A549 (cell line): ENCODE results near the gene RALA. TPM values are rescaled to one million over a fixed set of nuclear protein-coding genes. Genes with fewer than 3 reads are reported as not detected.

ENCODE experiments used
- ATAC-seq, 2 experiments: fragments of 200-7000 bp in 1 of 2; fragments of >200 bp in 1 of 2; cut with Nextera tagmentation in 1 of 2; cut with Tn5 transposase in 1 of 2; 3 replicates each; pipeline versions ENCODE4 v1.8.0 to v1.9.1; 2018 to 2020; ENCODE audit warnings: mild to moderate bottlenecking in 1 of 2, moderate library complexity in 1 of 2
- CTCF ChIA-PET: fragments of 300-600 bp; sonication (Branson Sonifier 250); formaldehyde crosslinking; extraction: SDS; loops from one replicate; lab custom pipeline; 2021; ENCODE audit warnings: antibody characterized with exemption, inconsistent platforms; lab: Yijun Ruan, JAX
- POLR2A ChIA-PET: fragments of 350-600 bp; formaldehyde crosslinking; extraction: SDS; loops from one replicate; lab custom pipeline; 2021; ENCODE audit warnings: antibody characterized with exemption, inconsistent platforms; lab: Yijun Ruan, JAX
- DNase-seq, 2 experiments: peaks; one replicate each; pipeline versions ENCODE4 v3.0.0 to v3.0.0-alpha.2; 2011 to 2016; ENCODE audit warnings: low read depth in 1 of 2, low spot score in 1 of 2
- FAIRE-seq: peaks from 2 replicates; lab custom pipeline; 2011; peaks lifted over from hg19 to GRCh38; lab: Jason Lieb, UNC
- H3K27ac ChIP-seq, 2 experiments: fragments of >200 bp; sonication (Bioruptor Twin); formaldehyde crosslinking; 3 replicates each; pipeline ENCODE4 v1.5.1; 2016 to 2017
- H3K4me1 ChIP-seq: fragments of >200 bp; sonication (Bioruptor Twin); formaldehyde crosslinking; 3 replicates; pipeline ENCODE4 v1.6.1; 2016
- H3K4me2 ChIP-seq: fragments of >200 bp; sonication (Bioruptor Twin); formaldehyde crosslinking; 3 replicates; pipeline ENCODE4 v1.6.1; 2016
- H3K4me3 ChIP-seq: fragments of >200 bp; sonication (Bioruptor Twin); formaldehyde crosslinking; 3 replicates; pipeline ENCODE4 v1.5.1; 2016
- H3K9me3 ChIP-seq: fragments of >200 bp; sonication (Bioruptor Twin); formaldehyde crosslinking; 3 replicates; pipeline ENCODE4 v1.6.1; 2016
- BCL3 ChIP-seq: fragments of >200 bp; sonication (Bioruptor Twin); formaldehyde crosslinking; IDR thresholded peaks from 3 replicates; pipeline ENCODE4 v1.6.1; 2016
- BHLHE40 ChIP-seq: IDR thresholded peaks from 2 replicates; pipeline ENCODE4 v1.6.1; 2012; ENCODE audit warnings: low read depth, low read length, inconsistent platforms
- CBX2 ChIP-seq: fragments of 200-600 bp; sonication (generic); IDR thresholded peaks from 2 replicates; pipeline ENCODE4 v1.6.1; 2016; ENCODE audit warnings: low read depth, mild to moderate bottlenecking, borderline replicate concordance
- CEBPB ChIP-seq, 2 experiments: fragments of >200 bp in 1 of 2; sonication (Bioruptor Twin) in 1 of 2; formaldehyde crosslinking in 1 of 2; IDR thresholded peaks; 2 replicates each; pipeline ENCODE4 v1.6.1; 2012 to 2016
- CHD4 ChIP-seq: fragments of 200-600 bp; sonication (generic); IDR thresholded peaks from 2 replicates; pipeline ENCODE4 v1.6.1; 2016; ENCODE audit warnings: antibody characterized with exemption, mild to moderate bottlenecking, borderline replicate concordance
- EHF ChIP-seq: fragments of 250-450 bp; sonication (Bioruptor Pico); IDR thresholded peaks from 2 replicates; pipeline ENCODE4 v1.5.0; 2020; ENCODE audit warnings: mild to moderate bottlenecking
- EHMT2 ChIP-seq: fragments of 200-600 bp; sonication (generic); IDR thresholded peaks from 2 replicates; pipeline ENCODE4 v1.6.1; 2016; ENCODE audit warnings: antibody characterized with exemption, low read depth, mild to moderate bottlenecking, moderate library complexity
- EP300 ChIP-seq, 2 experiments: fragments of >200 bp; sonication (Bioruptor Twin); formaldehyde crosslinking; IDR thresholded peaks; 2 replicates in 1 of 2; 3 replicates in 1 of 2; pipeline ENCODE4 v1.6.1; 2016 to 2017
- ESRRA ChIP-seq: fragments of 150-350 bp; IDR thresholded peaks from 2 replicates; pipeline ENCODE4 v1.6.1; 2014; ENCODE audit warnings: mild to moderate bottlenecking, low read length, borderline replicate concordance
- FOSB ChIP-seq: fragments of 250-450 bp; sonication (Bioruptor Pico); IDR thresholded peaks from 2 replicates; pipeline ENCODE4 v1.5.0; 2020; ENCODE audit warnings: mild to moderate bottlenecking, moderate library complexity
- FOSL2 ChIP-seq, 2 experiments: fragments of 450-650 bp in 1 of 2; fragments of >200 bp in 1 of 2; sonication (Bioruptor Twin) in 1 of 2; formaldehyde crosslinking; IDR thresholded peaks; 2 replicates each; pipeline versions ENCODE4 v1.5.0 to v1.6.1; 2016 to 2020; ENCODE audit warnings: mild to moderate bottlenecking in 1 of 2, moderate library complexity in 1 of 2
- FOXS1 ChIP-seq: fragments of 250-450 bp; sonication (Bioruptor Pico); IDR thresholded peaks from 2 replicates; pipeline ENCODE4 v1.5.0; 2020; ENCODE audit warnings: mild to moderate bottlenecking, moderate library complexity
- HDAC2 ChIP-seq: fragments of 200-600 bp; sonication (generic); IDR thresholded peaks from 2 replicates; pipeline ENCODE4 v1.6.1; 2016
- HMGXB4 ChIP-seq: fragments of 250-450 bp; sonication (Bioruptor Pico); IDR thresholded peaks from 2 replicates; pipeline ENCODE4 v1.5.0; 2021; ENCODE audit warnings: mild to moderate bottlenecking, moderate library complexity, borderline replicate concordance
- HOXB5 ChIP-seq: fragments of 250-450 bp; sonication (Bioruptor Pico); IDR thresholded peaks from 2 replicates; pipeline ENCODE4 v1.5.0; 2020; ENCODE audit warnings: mild to moderate bottlenecking, moderate library complexity
- JUN ChIP-seq, 2 experiments: fragments of >200 bp; sonication (Bioruptor Twin); formaldehyde crosslinking; IDR thresholded peaks; 2 replicates in 1 of 2; 3 replicates in 1 of 2; pipeline ENCODE4 v1.6.1; 2016 to 2017
- KDM1A ChIP-seq: fragments of 200-600 bp; sonication (generic); IDR thresholded peaks from 2 replicates; pipeline ENCODE4 v1.6.1; 2016; ENCODE audit warnings: low read depth, mild to moderate bottlenecking
- KDM5A ChIP-seq: fragments of 200-600 bp; sonication (generic); IDR thresholded peaks from 2 replicates; pipeline ENCODE4 v1.6.1; 2016; ENCODE audit warnings: antibody characterized with exemption, mild to moderate bottlenecking
- MAX ChIP-seq: IDR thresholded peaks from 2 replicates; pipeline ENCODE4 v1.6.1; 2012
- NPAS2 ChIP-seq: fragments of 250-450 bp; sonication (Bioruptor Pico); IDR thresholded peaks from 2 replicates; pipeline ENCODE4 v1.8.0; 2022; ENCODE audit warnings: mild to moderate bottlenecking, moderate library complexity, borderline replicate concordance
- POLR2A ChIP-seq: IDR thresholded peaks from 2 replicates; pipeline ENCODE4 v1.6.1; 2012; ENCODE audit warnings: mild to moderate bottlenecking, low read length
- POLR2AphosphoS2 ChIP-seq: conservative IDR thresholded peaks from 2 replicates; pipeline ENCODE4 v1.6.1; 2012; ENCODE audit warnings: low read length, improper control_type of control experiment, inconsistent platforms
- SREBF2 ChIP-seq: fragments of 450-650 bp; IDR thresholded peaks from 2 replicates; pipeline ENCODE4 v1.6.1; 2014; ENCODE audit warnings: mild to moderate bottlenecking, moderate library complexity
- TP53 ChIP-seq: fragments of 250-450 bp; sonication (Bioruptor Pico); IDR thresholded peaks from 2 replicates; pipeline ENCODE4 v1.5.0; 2021; ENCODE audit warnings: mild to moderate bottlenecking, moderate library complexity
- ZC3H11A ChIP-seq: fragments of 450-650 bp; IDR thresholded peaks from 2 replicates; pipeline ENCODE4 v1.6.1; 2014; ENCODE audit warnings: antibody characterized with exemption, mild to moderate bottlenecking
- ZFP36 ChIP-seq: fragments of 450-650 bp; IDR thresholded peaks from 2 replicates; pipeline ENCODE4 v1.6.1; 2014; ENCODE audit warnings: borderline replicate concordance; ENCODE audit not compliant: partially characterized antibody
- WGBS: methylation state at CpG from one replicate; pipeline ENCODE4 v1.1.6; 2017; ENCODE audit errors: missing lambda C conversion rate; 5-methylcytosine and 5-hydroxymethylcytosine counted together
- polyA plus RNA-seq, 4 experiments: library from polyadenylated mRNA; depleted of rRNA in 3 of 4; stranded (reverse); fragments of >200 nt; fragmentation: RNase III in 1 of 4; extraction: RNeasy Plus Mini Kit Qiagen cat#74134 plus additional on column Dnase treatment in 1 of 4; gene quantifications; 2 replicates in 3 of 4; 3 replicates in 1 of 4; pipeline ENCODE4 v1.2.3, GENCODE V29; 2011 to 2017

Gene RALA
- polyA plus RNA-seq, 2 of the 4 experiments (the other 2 are of a cell fraction), result 30.1 to 43.7 TPM

- no peak for DNase-seq
- H3K4me2 ChIP-seq, result no peak overlapping the region
- CTCF ChIA-PET, result interaction anchor here (1.4 to 1.5 kb wide), 2 partner anchors 31 to 134 kb away, joined by 5 to 6 read pairs; no protein-coding TSS in a partner anchor
- H3K4me1 ChIP-seq, result no peaks in the 10 kb centered on the region
- H3K27ac ChIP-seq, result no peak overlapping the region
- TF ChIP-seq BHLHE40 (no peak), ZFP36 (peak; percentile 85)
- POLR2A ChIA-PET, result no interaction called here
- H3K9me3 ChIP-seq, result peaks cover 22% of the 10 kb centered on the region
- ATAC-seq, result no peak
- H3K4me3 ChIP-seq, result no peak overlapping the region
- no peak for FAIRE-seq
- 47% methylated on average over 1 of the region's 1 CpG for WGBS
Measured at GRCh38 chr7:39714447-39715091, 91.2 kb downstream of the RALA start.

- 0 out of 3 replicates have a peak, but pooled peaks cover 2% of the 10 kb centered on the region for H3K9me3 ChIP-seq
- 65% methylated on average over 6 of the region's 7 CpGs for WGBS
- no peaks in the 10 kb centered on the region for H3K4me1 ChIP-seq
- no peak overlapping the region for H3K4me3 ChIP-seq
- no peak overlapping the region for H3K27ac ChIP-seq
- POLR2A ChIA-PET, result no interaction called here
- no peak for ATAC-seq
- no peak for DNase-seq
- TF ChIP-seq SREBF2 (no peak), HDAC2 (no peak), POLR2AphosphoS2 (no peak)
- CTCF ChIA-PET, result interaction anchor here (1.6 kb wide), 1 partner anchor 25 kb away, joined by 4 read pairs; no protein-coding TSS in a partner anchor
- H3K4me2 ChIP-seq, result no peak overlapping the region
- no peak for FAIRE-seq
Measured at GRCh38 chr7:39720586-39720985, 97.2 kb downstream of the RALA start.

- 54% methylated on average over 3 of the region's 3 CpGs for WGBS
- ATAC-seq (no peak), DNase-seq (no peak), FAIRE-seq (no peak)
- Histone ChIP-seq H3K4me2 (no peak overlapping the region), H3K4me3 (no peak overlapping the region), H3K9me3 (no peaks in the 10 kb centered on the region), H3K4me1 (no peaks in the 10 kb centered on the region), H3K27ac (no peak overlapping the region)
- no peak for TF ChIP-seq JUN (IDR thresholded peaks at IDR 0.05)
- TF ChIP-seq TP53, result no peak
- TF ChIP-seq EHMT2, result no peak
- no peak for TF ChIP-seq BHLHE40
- TF ChIP-seq CHD4, result no peak
- no peak for TF ChIP-seq BCL3
- TF ChIP-seq CEBPB (IDR thresholded peaks at IDR 0.05), result no peak
- no peak for TF ChIP-seq HMGXB4 (CRISPR knock-in tag)
- TF ChIP-seq MAX, result no peak
- CTCF ChIA-PET, result interaction anchor here (1.6 kb wide), 1 partner anchor 25 kb away, joined by 4 read pairs; no protein-coding TSS in a partner anchor
- POLR2A ChIA-PET, result no interaction called here
Measured at GRCh38 chr7:39721345-39721744, 98.0 kb downstream of the RALA start.

- Histone ChIP-seq H3K4me2 (no peak overlapping the region), H3K9me3 (no peaks in the 10 kb centered on the region), H3K4me3 (no peak overlapping the region), H3K4me1 (no peaks in the 10 kb centered on the region), H3K27ac (no peak overlapping the region)
- DNase-seq (no peak), ATAC-seq (no peak), FAIRE-seq (no peak)
- WGBS, result 76% methylated on average over 17 of the region's 17 CpGs
- CTCF ChIA-PET, result interaction anchor here (1.6 kb wide), 1 partner anchor 24 kb away, joined by 4 read pairs; no protein-coding TSS in a partner anchor
- POLR2A ChIA-PET, result no interaction called here
- TF ChIP-seq NPAS2 (CRISPR knock-in tag) (no peak), KDM1A (no peak), HOXB5 (CRISPR knock-in tag) (no peak), JUN (IDR thresholded peaks at IDR 0.05) (no peak), FOXS1 (CRISPR knock-in tag) (no peak), CEBPB (IDR thresholded peaks at IDR 0.05) (no peak), CBX2 (no peak), POLR2AphosphoS2 (no peak), KDM5A (no peak), HDAC2 (no peak), TP53 (no peak), ZC3H11A (no peak), EHMT2 (no peak), EHF (CRISPR knock-in tag) (no peak), FOSL2 (IDR thresholded peaks at IDR 0.05) (no peak), FOSL2 (CRISPR knock-in tag; IDR thresholded peaks at IDR 0.05) (no peak), FOSB (CRISPR knock-in tag) (no peak), ESRRA (no peak), EP300 (IDR thresholded peaks at IDR 0.05) (no peak), POLR2A (no peak)
Measured at GRCh38 chr7:39721919-39722597, 98.7 kb downstream of the RALA start.
